ENCODE results near the gene PCDHB7. TPM values are rescaled to one million over a fixed set of nuclear protein-coding genes. Genes with fewer than 3 reads are reported as not detected.
A peak's percentile ranks its signal among the peaks of the same experiment; 100 is the strongest.

The PCDHB7 gene
- total and polyA plus RNA-seq, 2 of the 4 experiments (the other 2 are of a cell fraction): 0.18 to 0.38 TPM

- H3K4me1 ChIP-seq (ENCODE audit: control insufficient read depth, insufficient read depth, low read length): no peaks in the 10 kb centered on the region
Measured at GRCh38 chr5:141150993-141151325, 21.5 kb upstream of the PCDHB7 start.

More at GRCh38 chr5:141150993-141151325, 21.5 kb upstream of the PCDHB7 start:
- Histone ChIP-seq H3K56ac (ENCODE audit: extremely low read depth, insufficient read depth, low read length) (no peak overlapping the region), H2BK20ac (ENCODE audit: low read depth, low read length) (no peak overlapping the region), H3K23ac (ENCODE audit: low read depth, low read length) (no peak overlapping the region), H4K91ac (ENCODE audit: insufficient read depth, low read depth, low read length) (no peak overlapping the region), H3K9me3 (ENCODE audit: control insufficient read depth, insufficient read depth, low read length) (peaks cover 15% of the 10 kb centered on the region; the same call in 1 of the 2 replicates), H3K4me2 (ENCODE audit: low read depth, low read length) (no peak overlapping the region), H4K8ac (ENCODE audit: low read depth in 2 of 2, low read length in 2 of 2) (no peak overlapping the region), H3K9ac (ENCODE audit: low read depth, low read length) (no peak overlapping the region), H3K4ac (ENCODE audit: low read depth, low read length) (no peak overlapping the region), H2AK5ac (ENCODE audit: low read depth, low read length) (no peak overlapping the region), H2BK120ac (ENCODE audit: low read depth, low read length) (no peak overlapping the region), H2AFZ (replicated peaks; ENCODE audit: low read length, poor library complexity) (peak overlapping the region; percentile 11), H2BK15ac (ENCODE audit: low read depth, low read length) (no peak overlapping the region), H3K27me3 (ENCODE audit: control insufficient read depth, insufficient read depth, low read length) (no peaks in the 10 kb centered on the region), H2AK9ac (replicated peaks; ENCODE audit: low read depth, low read length, poor library complexity) (no peak overlapping the region), H3K9me1 (ENCODE audit: insufficient read depth, low read length) (no peaks in the 10 kb centered on the region), H3K36me3 (ENCODE audit: control insufficient read depth, insufficient read depth, low read length) (no peaks in the 10 kb centered on the region), H4K5ac (ENCODE audit: low read depth, low read length) (no peak overlapping the region), H3K14ac (replicated peaks; ENCODE audit: low read depth, low read length) (no peak overlapping the region), H4K20me1 (ENCODE audit: insufficient read depth, low read length) (no peaks in the 10 kb centered on the region), H3K18ac (ENCODE audit: low read depth, low read length) (no peak overlapping the region), H2BK5ac (ENCODE audit: low read depth, low read length, poor library complexity, severe bottlenecking) (no peak overlapping the region), H3K79me1 (ENCODE audit: low read depth in 1 of 2, low read length in 2 of 2) (no peaks in the 10 kb centered on the region), H3K27ac (ENCODE audit: insufficient read depth, low read length) (no peak overlapping the region), H3K4me3 (ENCODE audit: insufficient read depth, low read depth, low read length) (no peak overlapping the region)
- CTCF ChIA-PET: no interaction called here
- POLR2A ChIA-PET (ENCODE audit: unreplicated experiment): no interaction called here
- WGBS, 2 experiments (ENCODE audit: extremely low coverage in 2 of 2, insufficient read length in 1 of 2): 40% methylated on average over 6 of the region's 13 CpGs; no CpG with 5 or more reads in 1 of the 2 experiments
- in situ Hi-C loops (cut with MboI; ENCODE audit: low sequenced_read_pairs): no loop called here
- dilution Hi-C loops (cut with HindIII; ENCODE audit: low sequenced_read_pairs, unreplicated experiment): no loop called here
- DNase-seq: no peak
- no peak for TF ChIP-seq POLR2A (IDR thresholded peaks at IDR 0.05; ENCODE audit: low read depth, low read length)
- TF ChIP-seq MXI1 (IDR thresholded peaks at IDR 0.05; ENCODE audit: borderline replicate concordance, low read depth, low read length): no peak
- no peak for TF ChIP-seq RCOR1 (IDR thresholded peaks at IDR 0.05; ENCODE audit: insufficient replicate concordance, low read length)
- TF ChIP-seq BHLHE40 (IDR thresholded peaks at IDR 0.05; ENCODE audit: low read depth, low read length): no peak
- no peak for TF ChIP-seq CHD1 (IDR thresholded peaks at IDR 0.05; ENCODE audit: low read depth, low read length)
- TF ChIP-seq ELK1 (IDR thresholded peaks at IDR 0.05; ENCODE audit: borderline replicate concordance, low read depth, low read length): no peak
- no peak for TF ChIP-seq SMC3 (IDR thresholded peaks at IDR 0.05; ENCODE audit: low read depth, low read length)
- TF ChIP-seq RFX5 (IDR thresholded peaks at IDR 0.05; ENCODE audit: low read depth, low read length): no peak
- TF ChIP-seq MAZ (IDR thresholded peaks at IDR 0.05; ENCODE audit: borderline replicate concordance, low read depth, low read length): no peak
- TF ChIP-seq RAD21 (IDR thresholded peaks at IDR 0.05; ENCODE audit: low read length): no peak
- no peak for TF ChIP-seq NFE2L2 (IDR thresholded peaks at IDR 0.05; ENCODE audit: low read depth, low read length)
- TF ChIP-seq MAFK (IDR thresholded peaks at IDR 0.05; ENCODE audit: low read depth, low read length): no peak
- no peak for TF ChIP-seq USF2 (IDR thresholded peaks at IDR 0.05; ENCODE audit: low read depth, low read length)
- TF ChIP-seq CTCF (conservative IDR thresholded peaks at IDR 0.05; ENCODE audit: low read depth, low read length): no peak
- TF ChIP-seq FOS (IDR thresholded peaks at IDR 0.05; ENCODE audit: low read depth, low read length): no peak
- TF ChIP-seq CEBPB (IDR thresholded peaks at IDR 0.05; ENCODE audit: low read depth, low read length): no peak
- intact Hi-C loops (cut with micrococcal nuclease): no loop called here
- ATAC-seq (ENCODE audit: low read depth): no peak
- no TSS peak for BruUV-seq (replicated peaks)

Data from IMR-90 (cell line).